ENCODE data around the gene SLC26A6. TPM values are rescaled to one million over a fixed set of nuclear protein-coding genes. Genes with fewer than 3 reads are reported as not detected.

Gene SLC26A6
- total and polyA plus RNA-seq, 4 donors, result 4.4 to 13.1 (median 6.3) TPM

DNA sequence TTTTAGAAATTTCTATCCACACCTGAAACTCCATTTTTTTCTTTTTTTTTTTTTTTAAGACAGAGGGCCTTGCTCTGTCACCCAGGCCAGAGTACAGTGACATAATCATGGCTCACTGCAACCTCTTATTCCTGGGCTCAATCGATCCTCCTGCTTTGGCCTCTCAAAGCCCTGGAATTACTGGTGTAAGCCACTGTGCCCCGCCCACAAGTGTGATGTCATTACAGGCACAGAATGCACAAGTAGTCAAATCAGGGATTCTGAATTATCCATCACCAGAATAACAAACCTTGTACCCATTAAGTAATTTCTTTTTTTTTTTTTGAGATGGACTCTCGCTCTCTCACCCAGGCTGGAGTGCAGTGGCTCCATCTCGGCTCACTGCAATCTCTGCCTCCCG, 27.7 kb downstream of the SLC26A6 start:
- peaks cover 0 to 16% (median 13%) of the 10 kb centered on the region in 4 donors for H3K4me1 ChIP-seq (ENCODE audit: control insufficient read depth in 4 of 4, insufficient read depth in 4 of 4, low read length in 3 of 4)
- H3K9ac ChIP-seq (ENCODE audit: low read depth in 1 of 2, low read length in 2 of 2), result no peak overlapping the region
- H3K9me3 ChIP-seq (ENCODE audit: control insufficient read depth in 4 of 4, low read length in 3 of 4), result no peaks in the 10 kb centered on the region
- H3K36me3 ChIP-seq (ENCODE audit: control insufficient read depth in 4 of 4, insufficient read depth in 3 of 4, low read depth in 1 of 4, low read length in 3 of 4), result peaks cover 9 to 34% (median 31%) of the 10 kb centered on the region in 4 donors
- no peak for TF ChIP-seq HNF4A (conservative IDR thresholded peaks at IDR 0.05)
- no peak for TF ChIP-seq JUND (IDR thresholded peaks at IDR 0.05)
- TF ChIP-seq, protein P1, sequence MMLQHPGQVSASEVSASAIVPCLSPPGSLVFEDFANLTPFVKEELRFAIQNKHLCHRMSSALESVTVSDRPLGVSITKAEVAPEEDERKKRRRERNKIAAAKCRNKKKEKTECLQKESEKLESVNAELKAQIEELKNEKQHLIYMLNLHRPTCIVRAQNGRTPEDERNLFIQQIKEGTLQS (IDR thresholded peaks at IDR 0.05), result no peak
- no peak for TF ChIP-seq GABPA (IDR thresholded peaks at IDR 0.05 in 1 of 2, conservative IDR thresholded peaks at IDR 0.05 in 1 of 2)
- H3K27me3 ChIP-seq (ENCODE audit: control insufficient read depth in 4 of 4, insufficient read depth in 4 of 4, low read length in 3 of 4), result no peaks in the 10 kb centered on the region
- WGBS, result 96% methylated on average over 5 of the region's 5 CpGs
- DNase-seq (ENCODE audit: low spot score), result no peak
- H3K27ac ChIP-seq (ENCODE audit: low read depth in 1 of 2, low read length in 2 of 2), result no peak overlapping the region
- no peak overlapping the region for H3K4me3 ChIP-seq (ENCODE audit: low read depth in 1 of 3, low read length in 3 of 3)

DNA sequence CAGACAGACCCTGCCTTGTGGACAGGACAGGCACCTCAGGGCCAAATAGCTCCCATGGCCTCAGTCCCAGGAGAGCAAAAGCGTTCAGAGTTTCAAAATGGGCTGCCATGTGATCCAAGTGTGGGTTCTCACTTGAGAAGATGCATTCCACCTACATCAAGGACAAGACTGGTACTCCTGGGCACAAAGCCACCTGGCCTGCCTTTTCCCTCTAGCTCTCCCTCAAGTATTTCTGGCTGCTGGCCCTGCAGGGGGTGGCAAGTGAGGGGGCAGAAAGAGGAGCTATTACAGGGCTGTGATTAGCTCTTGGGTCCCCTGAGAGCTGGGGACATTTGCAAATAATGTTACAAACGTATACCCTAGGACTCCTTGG, 33.7 kb downstream of the SLC26A6 start:
- H3K36me3 ChIP-seq (ENCODE audit: control insufficient read depth in 4 of 4, insufficient read depth in 3 of 4, low read depth in 1 of 4, low read length in 3 of 4), result peaks cover 19 to 84% (median 66%) of the 10 kb centered on the region in 4 donors
- no peaks in the 10 kb centered on the region for H3K9me3 ChIP-seq (ENCODE audit: control insufficient read depth in 4 of 4, low read length in 3 of 4)
- TF ChIP-seq GABPA (IDR thresholded peaks at IDR 0.05 in 1 of 2, conservative IDR thresholded peaks at IDR 0.05 in 1 of 2) (no peak), SP1 (IDR thresholded peaks at IDR 0.05) (no peak), FOXA2 (IDR thresholded peaks at IDR 0.05) (no peak), EGR1 (IDR thresholded peaks at IDR 0.05; ENCODE audit: low read depth in 2 of 2) (no peak), RXRA (IDR thresholded peaks at IDR 0.05) (no peak), TAF1 (conservative IDR thresholded peaks at IDR 0.05) (no peak), YY1 (IDR thresholded peaks at IDR 0.05) (no peak), FOXA1 (IDR thresholded peaks at IDR 0.05) (no peak), NR2F2 (IDR thresholded peaks at IDR 0.05) (no peak), RAD21 (IDR thresholded peaks at IDR 0.05) (no peak), JUND (IDR thresholded peaks at IDR 0.05) (no peak)
- TF ChIP-seq, protein P2, sequence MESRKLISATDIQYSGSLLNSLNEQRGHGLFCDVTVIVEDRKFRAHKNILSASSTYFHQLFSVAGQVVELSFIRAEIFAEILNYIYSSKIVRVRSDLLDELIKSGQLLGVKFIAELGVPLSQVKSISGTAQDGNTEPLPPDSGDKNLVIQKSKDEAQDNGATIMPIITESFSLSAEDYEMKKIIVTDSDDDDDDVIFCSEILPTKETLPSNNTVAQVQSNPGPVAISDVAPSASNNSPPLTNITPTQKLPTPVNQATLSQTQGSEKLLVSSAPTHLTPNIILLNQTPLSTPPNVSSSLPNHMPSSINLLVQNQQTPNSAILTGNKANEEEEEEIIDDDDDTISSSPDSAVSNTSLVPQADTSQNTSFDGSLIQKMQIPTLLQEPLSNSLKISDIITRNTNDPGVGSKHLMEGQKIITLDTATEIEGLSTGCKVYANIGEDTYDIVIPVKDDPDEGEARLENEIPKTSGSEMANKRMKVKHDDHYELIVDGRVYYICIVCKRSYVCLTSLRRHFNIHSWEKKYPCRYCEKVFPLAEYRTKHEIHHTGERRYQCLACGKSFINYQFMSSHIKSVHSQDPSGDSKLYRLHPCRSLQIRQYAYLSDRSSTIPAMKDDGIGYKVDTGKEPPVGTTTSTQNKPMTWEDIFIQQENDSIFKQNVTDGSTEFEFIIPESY (IDR thresholded peaks at IDR 0.05), result no peak
- TF ChIP-seq, protein P3, sequence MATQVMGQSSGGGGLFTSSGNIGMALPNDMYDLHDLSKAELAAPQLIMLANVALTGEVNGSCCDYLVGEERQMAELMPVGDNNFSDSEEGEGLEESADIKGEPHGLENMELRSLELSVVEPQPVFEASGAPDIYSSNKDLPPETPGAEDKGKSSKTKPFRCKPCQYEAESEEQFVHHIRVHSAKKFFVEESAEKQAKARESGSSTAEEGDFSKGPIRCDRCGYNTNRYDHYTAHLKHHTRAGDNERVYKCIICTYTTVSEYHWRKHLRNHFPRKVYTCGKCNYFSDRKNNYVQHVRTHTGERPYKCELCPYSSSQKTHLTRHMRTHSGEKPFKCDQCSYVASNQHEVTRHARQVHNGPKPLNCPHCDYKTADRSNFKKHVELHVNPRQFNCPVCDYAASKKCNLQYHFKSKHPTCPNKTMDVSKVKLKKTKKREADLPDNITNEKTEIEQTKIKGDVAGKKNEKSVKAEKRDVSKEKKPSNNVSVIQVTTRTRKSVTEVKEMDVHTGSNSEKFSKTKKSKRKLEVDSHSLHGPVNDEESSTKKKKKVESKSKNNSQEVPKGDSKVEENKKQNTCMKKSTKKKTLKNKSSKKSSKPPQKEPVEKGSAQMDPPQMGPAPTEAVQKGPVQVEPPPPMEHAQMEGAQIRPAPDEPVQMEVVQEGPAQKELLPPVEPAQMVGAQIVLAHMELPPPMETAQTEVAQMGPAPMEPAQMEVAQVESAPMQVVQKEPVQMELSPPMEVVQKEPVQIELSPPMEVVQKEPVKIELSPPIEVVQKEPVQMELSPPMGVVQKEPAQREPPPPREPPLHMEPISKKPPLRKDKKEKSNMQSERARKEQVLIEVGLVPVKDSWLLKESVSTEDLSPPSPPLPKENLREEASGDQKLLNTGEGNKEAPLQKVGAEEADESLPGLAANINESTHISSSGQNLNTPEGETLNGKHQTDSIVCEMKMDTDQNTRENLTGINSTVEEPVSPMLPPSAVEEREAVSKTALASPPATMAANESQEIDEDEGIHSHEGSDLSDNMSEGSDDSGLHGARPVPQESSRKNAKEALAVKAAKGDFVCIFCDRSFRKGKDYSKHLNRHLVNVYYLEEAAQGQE (IDR thresholded peaks at IDR 0.05), result no peak
- TF ChIP-seq, protein P4, sequence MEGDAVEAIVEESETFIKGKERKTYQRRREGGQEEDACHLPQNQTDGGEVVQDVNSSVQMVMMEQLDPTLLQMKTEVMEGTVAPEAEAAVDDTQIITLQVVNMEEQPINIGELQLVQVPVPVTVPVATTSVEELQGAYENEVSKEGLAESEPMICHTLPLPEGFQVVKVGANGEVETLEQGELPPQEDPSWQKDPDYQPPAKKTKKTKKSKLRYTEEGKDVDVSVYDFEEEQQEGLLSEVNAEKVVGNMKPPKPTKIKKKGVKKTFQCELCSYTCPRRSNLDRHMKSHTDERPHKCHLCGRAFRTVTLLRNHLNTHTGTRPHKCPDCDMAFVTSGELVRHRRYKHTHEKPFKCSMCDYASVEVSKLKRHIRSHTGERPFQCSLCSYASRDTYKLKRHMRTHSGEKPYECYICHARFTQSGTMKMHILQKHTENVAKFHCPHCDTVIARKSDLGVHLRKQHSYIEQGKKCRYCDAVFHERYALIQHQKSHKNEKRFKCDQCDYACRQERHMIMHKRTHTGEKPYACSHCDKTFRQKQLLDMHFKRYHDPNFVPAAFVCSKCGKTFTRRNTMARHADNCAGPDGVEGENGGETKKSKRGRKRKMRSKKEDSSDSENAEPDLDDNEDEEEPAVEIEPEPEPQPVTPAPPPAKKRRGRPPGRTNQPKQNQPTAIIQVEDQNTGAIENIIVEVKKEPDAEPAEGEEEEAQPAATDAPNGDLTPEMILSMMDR (IDR thresholded peaks at IDR 0.05; ENCODE audit: low read depth, low read length, missing input control), result no peak
- TF ChIP-seq, protein P5, sequence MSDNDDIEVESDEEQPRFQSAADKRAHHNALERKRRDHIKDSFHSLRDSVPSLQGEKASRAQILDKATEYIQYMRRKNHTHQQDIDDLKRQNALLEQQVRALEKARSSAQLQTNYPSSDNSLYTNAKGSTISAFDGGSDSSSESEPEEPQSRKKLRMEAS (IDR thresholded peaks at IDR 0.05), result no peak
- TF ChIP-seq, protein P1 (IDR thresholded peaks at IDR 0.05), result no peak
- H3K27me3 ChIP-seq (ENCODE audit: control insufficient read depth in 4 of 4, insufficient read depth in 4 of 4, low read length in 3 of 4), result no peaks in the 10 kb centered on the region
- H3K27ac ChIP-seq (ENCODE audit: low read depth in 1 of 2, low read length in 2 of 2), result no peak overlapping the region
- no peak for DNase-seq (ENCODE audit: low spot score)
- no peaks in the 10 kb centered on the region for H3K4me1 ChIP-seq (ENCODE audit: control insufficient read depth in 4 of 4, insufficient read depth in 4 of 4, low read length in 3 of 4)
- WGBS, result 87% methylated on average over 2 of the region's 2 CpGs
- no peak overlapping the region for H3K4me3 ChIP-seq (ENCODE audit: low read depth in 1 of 3, low read length in 3 of 3)
- H3K9ac ChIP-seq (ENCODE audit: low read depth in 1 of 2, low read length in 2 of 2), result no peak overlapping the region
